ENCODE measurements around the gene CFAP97D1.

- no peak for TF ChIP-seq GATA2 (IDR thresholded peaks at IDR 0.05; ENCODE audit: low read depth, low read length)
- no peak for TF ChIP-seq GATA3 (IDR thresholded peaks at IDR 0.05; ENCODE audit: low read depth, low read length)
These were observed 39.7 kb upstream of the CFAP97D1 start for GRCh38 chr17:43740541-43740940.
